ENCODE results near the gene B4GALT1.

Gene B4GALT1

DNA sequence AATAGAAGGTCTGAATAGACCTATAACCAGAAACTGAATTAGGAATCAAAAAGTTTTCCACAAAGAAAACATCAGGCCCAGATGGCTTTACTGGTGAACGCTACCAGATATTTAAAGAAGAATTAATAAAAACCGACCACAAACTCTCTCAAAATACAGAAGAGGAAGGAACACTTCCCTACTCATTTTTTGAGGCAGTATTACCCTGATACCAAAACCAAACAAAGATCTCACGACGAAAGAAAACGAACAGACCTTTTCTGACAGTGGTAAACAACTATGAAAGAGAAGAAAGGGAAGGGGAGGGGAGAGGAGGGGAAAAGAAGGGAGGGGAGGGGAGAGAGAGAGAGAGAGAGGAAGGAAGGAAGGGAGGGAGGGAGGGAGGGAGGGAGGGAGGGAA is 13.5 kb downstream of the B4GALT1 start:
- TF ChIP-seq, protein P1, sequence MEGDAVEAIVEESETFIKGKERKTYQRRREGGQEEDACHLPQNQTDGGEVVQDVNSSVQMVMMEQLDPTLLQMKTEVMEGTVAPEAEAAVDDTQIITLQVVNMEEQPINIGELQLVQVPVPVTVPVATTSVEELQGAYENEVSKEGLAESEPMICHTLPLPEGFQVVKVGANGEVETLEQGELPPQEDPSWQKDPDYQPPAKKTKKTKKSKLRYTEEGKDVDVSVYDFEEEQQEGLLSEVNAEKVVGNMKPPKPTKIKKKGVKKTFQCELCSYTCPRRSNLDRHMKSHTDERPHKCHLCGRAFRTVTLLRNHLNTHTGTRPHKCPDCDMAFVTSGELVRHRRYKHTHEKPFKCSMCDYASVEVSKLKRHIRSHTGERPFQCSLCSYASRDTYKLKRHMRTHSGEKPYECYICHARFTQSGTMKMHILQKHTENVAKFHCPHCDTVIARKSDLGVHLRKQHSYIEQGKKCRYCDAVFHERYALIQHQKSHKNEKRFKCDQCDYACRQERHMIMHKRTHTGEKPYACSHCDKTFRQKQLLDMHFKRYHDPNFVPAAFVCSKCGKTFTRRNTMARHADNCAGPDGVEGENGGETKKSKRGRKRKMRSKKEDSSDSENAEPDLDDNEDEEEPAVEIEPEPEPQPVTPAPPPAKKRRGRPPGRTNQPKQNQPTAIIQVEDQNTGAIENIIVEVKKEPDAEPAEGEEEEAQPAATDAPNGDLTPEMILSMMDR (conservative IDR thresholded peaks at IDR 0.05; ENCODE audit: low read depth, low read length) = no peak
- no peak overlapping the region for H3K4me3 ChIP-seq (ENCODE audit: low read length)
- no peak for DNase-seq (ENCODE audit: low read depth)

DNA sequence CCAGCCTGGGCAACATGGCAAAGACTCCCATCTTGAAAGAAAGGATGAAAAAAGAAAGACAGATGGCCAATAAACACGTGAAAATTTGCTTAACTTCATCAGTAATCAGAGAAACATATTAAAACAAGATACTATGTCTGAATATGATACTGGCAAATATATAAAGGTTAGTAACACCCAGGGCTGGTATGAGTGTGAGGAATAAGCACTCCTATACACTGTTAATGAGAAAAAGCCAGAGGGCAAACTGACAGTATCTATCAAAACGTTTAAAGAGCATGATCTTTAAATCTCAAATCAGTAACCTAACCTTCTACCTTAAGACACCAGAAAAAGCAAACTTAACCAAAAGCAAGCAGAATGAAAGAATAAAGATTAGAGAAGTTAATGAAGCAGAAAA is 14.1 kb downstream of the B4GALT1 start:
- no peak for DNase-seq (ENCODE audit: low read depth)
- TF ChIP-seq, protein P1 (conservative IDR thresholded peaks at IDR 0.05; ENCODE audit: low read depth, low read length) = no peak
- no peak overlapping the region for H3K4me3 ChIP-seq (ENCODE audit: low read length)

DNA sequence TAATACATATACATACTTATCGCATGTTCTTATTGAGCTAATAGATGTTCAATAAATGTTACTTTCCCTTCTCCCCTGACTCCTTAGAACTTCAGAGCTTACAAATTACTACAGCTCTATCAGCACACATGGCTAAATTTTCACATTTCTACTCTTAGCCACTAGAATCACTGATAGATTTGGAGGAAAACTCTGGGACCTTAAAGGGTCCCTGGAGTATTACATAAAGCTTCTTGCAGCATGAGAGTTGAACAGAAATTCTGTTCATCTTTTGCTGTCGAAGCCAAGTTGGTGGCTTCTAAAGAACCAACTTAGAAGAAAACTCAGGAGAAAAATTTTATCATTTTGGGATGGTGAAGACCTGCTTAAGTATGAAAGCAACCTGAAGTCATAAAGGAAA is 15.5 kb downstream of the B4GALT1 start:
- no peak for DNase-seq (ENCODE audit: low read depth)
- no peak overlapping the region for H3K4me3 ChIP-seq (ENCODE audit: low read length)
- TF ChIP-seq, protein P1 (conservative IDR thresholded peaks at IDR 0.05; ENCODE audit: low read depth, low read length) = no peak

DNA sequence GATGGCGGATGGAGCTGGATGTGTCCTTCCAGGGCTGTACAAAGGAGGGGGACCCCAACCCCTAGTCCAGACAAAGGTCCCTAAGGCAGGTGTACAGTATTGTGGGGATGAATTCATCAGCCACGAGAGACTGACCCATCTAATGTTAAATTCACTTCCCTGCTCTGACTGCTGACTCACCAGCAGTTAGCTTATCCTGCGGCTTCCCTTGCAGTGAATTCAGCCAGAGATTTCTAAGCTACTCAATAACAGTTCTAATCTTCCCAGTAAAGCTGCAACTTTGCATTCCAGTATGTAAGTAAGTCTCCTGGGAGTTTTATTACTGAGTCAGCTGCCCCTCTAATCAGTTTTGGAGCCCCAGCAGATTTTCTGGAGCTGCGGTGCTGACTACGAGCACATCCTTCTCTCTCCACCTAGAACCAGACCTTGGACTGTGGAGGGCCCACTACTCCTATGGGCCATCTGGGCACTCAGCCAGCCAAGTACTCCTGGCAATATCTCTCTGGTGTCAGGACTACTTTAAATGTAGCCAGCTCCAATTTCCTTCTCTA is 16.1 kb downstream of the B4GALT1 start:
- DNase-seq (ENCODE audit: low read depth) = peak; percentile 98
- H3K4me3 ChIP-seq (ENCODE audit: low read length) = no peak overlapping the region
- TF ChIP-seq, protein P1 (conservative IDR thresholded peaks at IDR 0.05; ENCODE audit: low read depth, low read length) = no peak

DNA sequence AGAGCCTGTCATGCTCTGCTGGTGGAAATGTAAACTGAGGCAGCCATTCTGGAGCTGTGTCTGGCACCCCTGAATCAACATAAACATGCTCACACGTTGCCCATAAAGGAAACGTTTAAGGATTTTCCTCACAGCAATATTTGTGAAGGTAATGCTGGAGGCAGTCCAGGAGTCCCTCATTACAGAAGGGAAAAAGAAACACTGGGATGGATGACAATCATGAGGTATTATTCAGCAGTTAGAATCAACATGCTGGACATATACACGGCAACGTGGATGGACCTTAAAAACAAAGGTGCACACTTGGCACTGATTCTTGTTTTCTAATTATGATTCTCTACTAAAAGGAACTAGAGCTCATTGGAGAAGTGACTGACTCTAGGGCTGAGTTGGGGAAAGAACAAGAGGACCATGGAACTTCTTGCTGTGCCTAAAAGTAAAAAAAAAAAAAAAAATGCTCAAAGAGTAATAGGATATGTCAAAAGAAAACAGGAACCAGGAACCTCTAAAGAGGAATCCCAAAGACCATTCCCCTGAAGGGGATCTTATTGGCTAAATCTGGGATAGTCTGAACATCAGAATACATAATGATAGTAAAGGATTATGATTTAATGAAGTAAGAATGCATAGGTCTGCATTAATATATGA is 18.6 kb downstream of the B4GALT1 start:
- DNase-seq (ENCODE audit: low read depth) = no peak
- TF ChIP-seq, protein P1 (conservative IDR thresholded peaks at IDR 0.05; ENCODE audit: low read depth, low read length) = no peak
- H3K4me3 ChIP-seq (ENCODE audit: low read length) = no peak overlapping the region

DNA sequence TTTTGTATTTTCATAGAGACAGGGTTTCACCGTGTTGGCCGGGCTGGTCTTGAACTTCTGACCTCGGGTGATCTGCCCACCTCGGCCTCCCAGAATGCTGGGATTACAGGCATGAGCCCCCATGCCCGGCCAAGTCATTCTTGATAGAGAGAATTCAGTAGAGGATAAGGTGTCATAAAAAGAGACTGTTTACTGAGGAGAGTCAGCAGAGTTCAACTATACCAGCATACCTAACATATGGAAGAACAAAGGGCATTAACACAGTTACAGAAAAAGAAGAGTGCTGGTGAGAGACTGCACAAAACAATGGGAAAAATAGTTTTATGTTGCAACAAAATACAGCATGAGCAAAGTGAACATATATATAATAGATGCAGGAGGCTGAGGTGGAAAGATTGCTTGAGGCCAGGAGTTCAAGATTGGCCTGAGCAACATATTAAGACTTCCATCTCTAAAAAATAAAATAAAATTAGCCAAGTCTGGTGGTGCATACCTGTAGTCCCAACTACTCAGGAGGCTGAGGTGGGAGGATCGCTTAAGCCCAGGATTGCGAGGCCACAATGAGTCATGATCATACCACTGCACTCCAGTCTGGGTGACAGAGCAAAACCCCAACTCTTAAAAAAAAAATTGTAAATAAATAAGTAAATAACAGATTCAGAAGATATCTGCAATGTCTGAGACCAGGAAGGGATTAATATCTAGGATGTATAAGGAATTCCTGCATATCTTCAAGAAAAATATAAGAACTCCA is 19.5 kb downstream of the B4GALT1 start:
- TF ChIP-seq, protein P1 (conservative IDR thresholded peaks at IDR 0.05; ENCODE audit: low read depth, low read length) = no peak
- no peak overlapping the region for H3K4me3 ChIP-seq (ENCODE audit: low read length)
- no peak for DNase-seq (ENCODE audit: low read depth)

All from retinal pigment epithelial cell (primary cell).